HG02852 (cell line): Measurements from ENCODE around the gene UQCR10.

Experiments
- ATAC-seq: cut with Tn5 transposase; IDR thresholded peaks from one replicate; pipeline ENCODE4 v1.9.1; 2021; ENCODE audit warnings: mild to moderate bottlenecking, moderate library complexity; ENCODE audit not compliant: unreplicated experiment

The UQCR10 gene

DNA sequence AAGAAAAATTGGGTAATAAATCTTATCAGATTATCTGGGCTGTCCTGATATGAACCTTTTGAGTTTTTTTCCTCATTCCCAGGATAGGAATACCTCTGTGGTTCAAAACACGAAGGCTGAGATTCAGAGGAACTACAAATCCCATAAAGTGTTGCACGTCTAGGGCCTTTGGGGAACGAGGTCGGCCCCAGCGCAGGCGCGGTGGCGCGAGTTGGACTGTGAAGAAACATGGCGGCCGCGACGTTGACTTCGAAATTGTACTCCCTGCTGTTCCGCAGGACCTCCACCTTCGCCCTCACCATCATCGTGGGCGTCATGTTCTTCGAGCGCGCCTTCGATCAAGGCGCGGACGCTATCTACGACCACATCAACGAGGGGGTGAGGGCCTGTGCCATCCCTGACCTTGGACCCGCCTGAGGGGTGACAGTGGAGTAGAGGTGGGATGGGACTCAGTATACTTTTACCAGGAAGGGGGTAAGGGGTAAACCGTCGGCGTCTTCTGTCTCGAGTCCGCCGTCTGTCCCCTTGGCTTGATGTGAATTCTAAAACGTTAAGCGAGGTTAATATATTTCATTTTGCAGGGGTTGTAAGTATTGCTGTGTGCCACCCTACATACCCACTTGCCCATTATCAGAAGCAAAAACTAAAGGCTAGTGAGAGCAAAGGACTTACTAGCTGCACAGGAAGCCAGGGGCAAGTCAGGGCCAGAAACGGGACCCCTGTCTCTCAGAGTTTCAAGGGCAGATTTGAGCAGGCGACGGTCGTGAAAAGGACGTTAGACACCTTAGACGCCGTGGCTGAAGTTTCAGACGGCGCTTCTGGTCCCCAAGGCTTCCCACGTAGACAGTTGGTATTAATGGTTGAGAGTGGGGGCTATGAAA lies at the start of gene UQCR10:
TSS of gene UQCR10 (plus strand) at position 199 of the 881 bp plus-strand sequence. CDS start at position 229, 30 bp downstream.
- ATAC-seq = peak; percentile 71

DNA sequence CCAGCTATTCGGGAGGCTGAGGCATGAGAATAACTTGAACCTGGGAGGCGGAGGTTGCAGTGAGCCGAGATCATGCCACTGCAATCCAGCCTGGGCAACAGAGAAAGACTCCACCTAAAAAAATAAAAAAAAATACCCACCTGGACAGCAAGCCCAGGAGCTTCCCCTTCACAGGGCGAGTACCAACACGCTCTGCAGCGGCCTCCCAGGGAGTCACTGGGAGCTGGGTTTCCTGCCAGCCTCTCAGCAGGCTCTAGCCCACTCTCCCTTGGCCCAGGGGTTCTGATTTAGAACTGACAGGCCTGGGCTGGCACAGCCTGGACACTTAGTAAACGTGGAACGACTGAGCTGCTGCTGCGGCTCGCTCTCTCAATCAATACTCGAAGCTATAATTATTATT lies 49.4 kb upstream of the UQCR10 start:
- no peak for ATAC-seq

DNA sequence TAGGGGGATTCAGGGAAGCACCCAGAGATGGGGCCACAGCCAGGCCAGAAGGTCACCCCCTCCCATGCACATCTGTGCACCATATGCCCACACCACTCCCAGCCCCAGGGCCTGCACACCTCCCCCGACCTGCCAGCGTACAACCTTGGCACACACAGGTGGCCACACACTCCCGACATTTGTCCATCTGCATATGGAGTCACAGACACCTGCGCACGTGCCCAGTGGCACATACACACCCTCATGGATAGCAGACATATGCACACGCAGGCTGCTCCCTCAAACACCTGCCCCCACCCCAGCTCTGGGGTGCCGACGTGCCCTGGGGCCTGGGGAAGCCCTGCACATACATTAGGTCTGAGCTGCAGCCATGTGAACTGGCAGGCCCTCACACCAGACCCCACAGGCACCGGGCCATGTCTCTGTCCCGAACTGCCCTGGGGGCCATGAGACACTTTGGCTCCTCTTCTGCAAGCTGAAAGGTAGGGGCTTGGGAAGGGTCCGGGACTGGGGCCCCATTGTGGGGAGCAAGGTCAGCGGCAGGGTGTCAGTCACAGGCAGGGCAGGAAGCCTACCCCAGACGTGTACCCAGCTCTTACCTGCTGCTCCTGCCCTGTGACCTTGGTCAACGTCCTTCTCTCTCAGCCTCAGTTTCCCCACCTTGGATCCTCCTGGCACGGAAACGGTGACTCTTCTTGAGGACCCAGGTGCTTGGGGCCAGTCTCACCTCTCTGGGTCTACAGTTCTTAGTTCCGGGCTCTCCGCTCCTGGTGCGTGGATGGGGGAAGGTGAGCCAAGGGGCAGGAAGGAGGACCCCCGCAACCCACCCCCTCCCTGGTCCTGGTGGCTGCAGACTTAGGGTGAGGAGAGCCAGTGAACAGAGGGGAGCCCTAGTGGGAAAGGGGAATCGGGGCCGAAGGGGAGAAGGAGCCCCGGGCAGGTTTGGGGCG lies 47.9 kb upstream of the UQCR10 start:
- no peak for ATAC-seq

DNA sequence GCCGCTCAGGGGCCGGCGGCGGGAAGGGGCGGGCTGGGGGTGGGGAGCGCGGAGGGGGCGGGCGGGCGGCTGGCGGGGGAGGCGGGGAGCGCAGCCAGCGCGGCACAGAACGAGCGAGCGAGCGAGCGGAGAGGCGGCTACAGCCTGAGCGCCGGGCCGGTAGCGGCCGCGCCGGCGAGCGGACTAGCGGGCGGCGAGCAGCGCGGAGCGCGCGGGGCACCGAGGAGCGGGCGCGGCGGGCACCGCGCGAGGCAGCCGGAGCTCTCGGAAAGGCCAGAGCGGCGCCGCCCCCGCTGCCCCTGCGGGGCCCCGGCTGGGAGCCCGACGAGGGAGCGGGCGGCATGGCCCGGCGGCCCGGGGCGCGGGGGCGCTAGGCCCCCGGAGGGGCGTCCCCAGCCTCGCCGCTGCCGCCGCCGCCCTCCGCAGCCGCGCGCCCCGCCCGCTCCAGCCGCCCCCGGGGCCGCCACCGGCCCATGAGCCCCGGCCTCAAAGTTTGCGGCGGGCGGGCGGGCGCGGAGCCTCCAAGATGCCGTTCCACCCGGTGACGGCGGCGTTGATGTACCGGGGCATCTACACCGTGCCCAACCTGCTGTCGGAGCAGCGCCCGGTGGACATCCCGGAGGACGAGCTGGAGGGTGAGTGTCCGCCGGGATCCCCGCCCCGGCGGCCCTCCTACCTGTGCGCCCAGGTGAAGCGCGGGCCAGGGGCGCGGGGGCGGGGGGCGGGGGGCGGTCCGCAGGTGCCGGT lies 47.1 kb upstream of the UQCR10 start, which contains the start of gene CABP7:
TSS of gene CABP7 (plus strand) at position 105 of the 747 bp plus-strand sequence. CDS start at position 527, 422 bp downstream.
- ATAC-seq = no peak

DNA sequence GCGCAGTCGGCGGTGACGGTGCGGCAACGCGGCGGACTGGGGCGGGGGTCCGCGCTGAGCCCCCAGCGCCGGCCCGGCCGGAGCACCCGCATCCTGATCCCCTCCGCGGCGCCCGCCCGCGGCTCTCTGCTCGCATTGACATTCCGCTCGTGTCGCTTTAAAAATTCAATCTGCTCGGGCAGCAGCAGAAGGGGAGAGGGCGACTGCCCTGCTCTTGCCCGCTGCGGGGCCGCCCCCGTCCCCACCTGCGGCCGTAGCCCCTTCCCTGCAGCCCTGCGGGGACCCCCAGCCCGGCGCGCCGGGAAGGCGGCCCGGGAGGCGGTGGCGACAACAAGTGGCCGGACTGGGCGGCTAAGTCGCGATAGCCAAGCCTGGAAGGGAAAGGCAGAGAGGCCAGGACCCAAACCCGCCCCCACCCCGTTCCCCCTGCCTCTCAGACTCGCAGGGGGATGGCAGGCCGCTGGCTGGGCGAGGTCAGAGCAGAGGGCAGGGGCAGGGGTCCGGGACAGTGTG lies 46.3 kb upstream of the UQCR10 start:
- no peak for ATAC-seq

DNA sequence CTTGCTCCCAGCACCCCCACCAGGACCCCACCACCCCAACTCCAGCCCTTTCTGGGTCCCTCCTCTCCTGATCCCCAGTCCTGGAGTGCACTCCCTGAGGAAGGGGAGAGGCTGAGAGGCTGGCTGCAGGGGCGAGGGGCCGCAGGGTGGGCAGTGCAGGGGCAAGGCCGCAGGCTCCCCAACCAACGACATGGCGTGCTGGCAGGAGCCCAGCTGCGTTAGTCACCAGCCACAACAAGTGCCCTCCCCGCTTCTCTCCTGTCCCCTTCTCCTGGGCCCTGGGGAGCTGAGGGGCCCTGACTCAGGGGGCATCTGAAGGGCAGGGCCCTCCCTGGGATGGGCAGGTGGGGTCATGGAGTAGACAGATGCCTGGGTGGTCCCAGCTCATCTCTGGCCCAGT lies 45.0 kb upstream of the UQCR10 start:
- no peak for ATAC-seq

DNA sequence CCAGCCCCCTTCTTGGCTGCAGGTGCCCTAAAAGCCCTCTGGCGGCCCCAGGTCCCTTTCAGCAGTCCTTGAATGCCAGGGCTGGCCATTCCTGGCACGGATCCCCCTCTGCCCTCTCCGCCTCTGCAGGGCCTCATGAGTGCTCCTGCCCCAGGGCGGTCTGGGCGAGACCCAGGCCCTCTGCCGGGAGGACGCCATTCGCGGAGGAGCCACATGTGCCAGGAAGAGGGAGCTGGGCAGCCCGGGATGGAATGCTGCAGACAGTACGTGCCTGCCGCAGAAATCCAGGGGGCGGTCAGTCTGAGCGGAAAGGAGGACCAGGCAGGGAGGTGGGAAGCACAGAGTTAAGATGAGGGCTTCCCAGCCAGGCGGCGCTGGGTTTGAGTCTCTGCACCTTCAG lies 44.6 kb upstream of the UQCR10 start:
- no peak for ATAC-seq

DNA sequence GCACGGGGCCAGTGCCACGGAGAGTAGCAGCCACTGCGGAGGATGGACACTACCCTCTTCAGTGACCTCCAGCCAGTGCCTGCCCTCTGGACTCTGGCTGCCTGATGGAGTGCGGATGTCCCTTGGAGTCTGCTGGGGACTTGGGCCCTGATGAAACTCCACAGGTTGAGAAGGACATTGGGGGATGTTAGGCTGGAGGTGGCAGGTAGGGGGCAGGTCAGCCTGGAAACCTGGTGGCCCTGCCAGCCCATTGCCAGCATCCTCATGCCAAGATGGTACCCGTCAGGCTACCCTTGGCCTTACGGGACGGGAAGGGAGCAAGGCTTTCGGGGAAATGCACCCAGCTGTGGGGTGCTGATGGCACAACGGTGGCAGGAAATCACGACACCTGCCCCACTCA lies 43.4 kb upstream of the UQCR10 start:
- no peak for ATAC-seq

DNA sequence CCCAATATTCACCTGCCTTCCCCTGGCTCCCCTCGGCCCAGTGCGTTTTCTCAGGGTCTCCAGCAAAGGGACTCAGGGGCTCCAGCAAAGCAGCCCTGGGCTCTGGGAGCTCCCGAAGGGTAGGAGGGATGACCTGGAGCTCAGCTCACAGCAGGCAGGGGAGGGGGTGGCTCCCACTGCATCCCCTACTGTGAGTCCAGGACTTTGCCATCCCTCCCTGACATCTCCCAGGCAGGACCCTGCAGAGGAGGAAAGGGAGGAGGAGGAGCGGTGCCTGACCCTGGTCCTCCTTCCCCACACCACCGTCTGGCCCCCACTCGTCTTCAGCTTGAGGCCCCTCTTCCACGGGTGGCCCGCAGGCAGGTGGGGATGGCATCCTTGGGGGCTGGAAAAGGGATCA lies 42.3 kb upstream of the UQCR10 start:
- no peak for ATAC-seq

DNA sequence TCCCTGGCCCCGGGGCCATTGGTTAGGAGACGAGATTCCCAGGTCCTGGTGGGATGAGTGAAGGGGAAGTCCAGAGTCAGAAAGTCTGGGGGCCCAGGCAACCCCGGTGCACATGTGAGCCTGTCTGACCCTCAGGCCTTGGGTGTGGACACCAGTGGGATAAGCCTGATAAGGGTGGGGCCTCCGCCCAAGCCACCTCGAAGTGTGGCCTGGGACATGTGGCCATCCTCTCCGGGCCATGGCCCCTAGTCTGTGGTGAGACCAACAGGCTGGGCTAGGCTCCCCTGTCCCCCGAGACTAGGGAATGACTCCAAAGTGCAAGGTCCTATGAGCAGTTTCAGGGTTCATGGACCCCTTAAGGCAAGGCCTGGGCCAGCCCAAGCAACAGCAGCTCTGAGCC lies 41.1 kb upstream of the UQCR10 start:
- no peak for ATAC-seq

DNA sequence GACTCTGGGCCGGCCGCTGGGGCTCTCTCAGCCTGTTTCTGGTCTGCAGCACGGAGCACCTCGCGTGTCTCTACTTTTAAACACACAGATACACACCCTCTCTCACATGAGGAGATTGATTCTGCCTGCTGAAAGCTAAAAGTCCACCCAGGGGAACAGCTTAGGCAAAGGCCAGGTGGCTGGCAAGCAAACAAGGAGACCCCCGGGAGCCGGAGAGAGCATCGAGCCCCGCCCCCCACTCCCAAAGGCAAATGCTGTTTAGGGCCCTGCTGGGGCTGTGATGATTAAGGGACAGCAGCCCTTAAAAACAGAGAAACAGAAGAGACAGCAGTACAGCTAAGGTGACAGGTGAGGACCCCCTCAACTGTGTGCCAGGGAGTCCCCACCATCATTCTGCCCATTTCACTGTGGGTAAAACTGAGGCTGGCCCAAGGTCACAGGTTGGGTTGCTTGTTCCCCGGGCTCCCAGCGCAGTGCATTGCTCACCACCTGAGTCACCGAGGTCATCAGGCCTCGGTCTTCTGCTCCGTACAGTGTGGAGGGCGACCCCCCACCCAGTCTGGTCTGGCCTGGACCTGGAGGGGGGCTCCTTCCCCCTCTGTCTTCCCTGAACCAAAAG lies 40.5 kb upstream of the UQCR10 start:
- no peak for ATAC-seq

DNA sequence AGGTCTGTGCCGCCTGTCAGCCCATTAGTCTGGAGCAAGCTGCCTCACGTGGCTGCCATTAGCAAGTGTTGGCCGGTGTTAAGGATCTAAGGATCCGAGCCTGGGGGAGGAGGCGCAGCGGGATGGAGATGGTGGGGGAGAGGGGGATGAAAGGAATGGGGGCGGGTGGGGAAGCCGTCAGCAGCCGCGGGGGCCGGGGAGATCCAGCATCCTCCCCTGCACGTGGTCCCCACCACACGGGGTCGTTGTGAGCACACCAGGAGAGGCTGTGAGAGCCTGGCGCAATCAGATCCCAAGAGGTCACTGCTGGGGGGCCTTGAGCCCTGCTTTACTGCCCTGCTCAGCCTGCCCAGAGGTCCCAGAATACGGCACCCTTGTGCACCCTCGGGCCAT lies 40.0 kb upstream of the UQCR10 start:
- no peak for ATAC-seq

DNA sequence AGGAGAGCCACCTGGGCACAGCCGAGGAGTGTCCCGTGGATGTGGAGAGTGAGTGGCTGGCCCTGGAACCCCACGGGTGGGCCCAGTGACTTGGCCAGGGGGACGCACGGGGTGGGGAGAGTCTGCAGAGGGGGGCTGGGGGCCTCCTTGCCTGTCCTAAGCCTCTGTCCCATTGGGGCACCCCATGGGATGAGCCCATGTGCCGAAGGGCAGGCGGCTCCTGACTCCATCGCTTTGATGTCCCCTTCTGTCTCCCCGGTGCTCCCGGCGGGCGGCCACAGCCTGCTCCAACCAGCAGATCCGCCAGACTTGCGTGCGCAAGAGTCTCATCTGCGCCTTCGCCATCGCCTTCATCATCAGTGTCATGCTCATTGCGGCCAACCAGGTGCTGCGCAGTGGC lies 38.0 kb upstream of the UQCR10 start:
- no peak for ATAC-seq

DNA sequence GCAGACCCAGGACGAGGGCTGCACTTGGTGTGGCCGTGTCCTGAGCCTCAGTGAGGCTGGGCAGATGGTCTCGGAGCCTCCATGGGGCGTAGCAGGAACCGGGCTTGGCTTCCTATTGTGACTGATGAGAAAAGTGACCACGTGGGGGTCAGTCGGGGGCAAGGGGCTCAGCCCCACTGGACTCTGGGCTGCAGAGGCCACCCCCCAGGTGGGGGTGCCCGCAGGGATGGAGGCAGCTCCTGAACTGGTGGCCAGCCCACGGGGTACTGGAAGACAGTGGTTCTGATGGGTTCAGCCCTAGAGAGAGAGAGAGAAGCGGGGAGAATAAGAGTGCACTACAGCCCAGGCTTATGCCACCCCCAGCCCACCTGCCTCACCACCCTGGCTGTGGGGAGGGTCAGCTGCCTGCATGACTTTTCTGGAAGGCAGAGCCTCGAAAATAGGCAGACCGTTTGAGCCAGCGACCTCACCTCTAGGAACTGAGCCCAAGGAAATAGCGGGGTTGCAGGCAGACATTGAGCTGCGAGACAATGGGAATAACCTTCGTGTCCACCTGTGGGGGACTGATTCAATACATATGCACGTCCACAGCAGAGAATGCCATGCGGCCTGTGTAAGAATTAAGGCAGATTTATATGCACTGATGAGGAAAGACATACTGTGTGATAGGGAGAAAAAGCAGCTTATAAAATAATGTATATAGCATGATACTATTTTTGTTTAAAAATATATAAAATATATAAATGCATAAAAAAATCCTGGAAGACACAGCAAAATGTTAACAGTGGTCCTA lies 35.9 kb upstream of the UQCR10 start:
- ATAC-seq = no peak

DNA sequence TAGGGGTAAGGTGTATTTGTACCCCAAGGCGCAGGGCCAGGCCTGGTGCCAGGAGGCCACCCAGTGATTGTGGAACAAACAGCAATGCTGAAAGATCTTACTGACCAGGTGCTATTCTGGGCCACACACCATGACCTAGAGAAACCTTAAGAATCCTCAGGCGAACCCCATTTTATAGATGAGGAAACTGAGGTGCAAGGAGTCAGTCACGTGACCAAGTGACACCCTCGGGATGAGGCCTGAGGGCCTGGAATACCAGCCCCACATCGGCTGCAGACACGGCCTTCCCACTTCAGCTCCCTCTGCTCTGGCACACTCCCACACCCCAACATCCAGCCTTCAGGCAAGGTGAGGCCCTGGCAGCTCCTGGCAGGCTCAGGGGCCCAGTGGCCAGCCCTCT lies 34.3 kb upstream of the UQCR10 start:
- no peak for ATAC-seq

DNA sequence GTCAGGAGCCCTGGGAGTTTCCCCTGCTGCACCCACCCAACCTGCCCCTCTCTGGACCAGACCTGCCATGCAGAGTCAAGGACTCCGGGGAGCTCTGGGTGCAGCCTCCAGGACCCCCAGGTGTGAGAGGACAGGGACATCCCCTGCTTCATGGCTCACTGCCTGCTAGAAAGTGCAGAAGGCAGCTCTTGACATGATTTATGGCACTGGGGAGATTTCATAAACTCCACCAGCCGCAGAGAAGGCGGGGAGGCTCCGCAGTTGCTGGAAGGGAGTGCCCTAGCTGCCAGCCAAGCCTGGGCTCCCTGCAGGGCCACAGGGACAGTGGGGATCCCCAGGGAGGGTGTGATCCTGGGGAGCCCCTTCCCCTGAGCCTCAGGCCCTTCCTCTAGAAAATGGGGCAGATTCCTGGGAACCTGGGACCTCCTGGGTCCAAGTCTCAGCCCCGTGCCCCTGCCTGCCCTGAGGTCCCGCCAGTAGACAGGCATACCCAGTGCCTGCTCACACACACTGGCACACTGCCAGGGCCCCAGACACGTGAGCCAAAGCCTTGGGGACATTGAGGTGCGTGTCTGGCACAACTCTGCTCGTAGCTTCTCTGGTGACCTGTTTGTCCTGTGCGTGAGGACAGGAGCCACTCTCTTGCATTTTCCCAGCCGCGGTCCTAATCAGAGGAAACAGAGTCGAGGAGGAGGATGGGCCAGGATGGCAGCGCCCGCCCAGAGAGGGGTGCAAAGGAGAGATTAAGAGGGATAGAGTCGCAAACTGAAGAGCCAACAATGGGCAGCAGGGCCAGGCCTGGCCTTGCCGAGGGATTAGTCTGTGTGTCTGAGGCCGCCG lies 33.6 kb upstream of the UQCR10 start:
- no peak for ATAC-seq

DNA sequence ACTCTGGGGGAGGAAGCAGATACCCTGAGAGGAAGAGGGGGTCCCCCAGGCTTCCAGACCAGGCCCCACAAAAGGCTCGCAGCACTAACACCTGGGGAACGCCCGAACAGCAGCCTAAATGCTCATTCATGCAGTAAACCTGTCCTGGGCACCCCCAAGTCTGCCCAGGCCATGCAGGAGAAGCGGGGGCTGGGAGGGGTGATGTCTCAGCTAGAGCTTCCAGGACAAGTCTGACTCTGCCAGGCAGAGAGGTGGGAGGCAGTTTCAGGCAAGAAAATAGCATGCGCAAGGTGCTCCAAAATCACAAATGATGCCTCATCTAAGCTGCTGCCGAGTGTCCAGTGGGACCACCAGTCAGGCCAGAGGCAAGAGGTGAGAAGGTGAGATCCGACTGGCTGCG lies 32.8 kb upstream of the UQCR10 start:
- no peak for ATAC-seq

DNA sequence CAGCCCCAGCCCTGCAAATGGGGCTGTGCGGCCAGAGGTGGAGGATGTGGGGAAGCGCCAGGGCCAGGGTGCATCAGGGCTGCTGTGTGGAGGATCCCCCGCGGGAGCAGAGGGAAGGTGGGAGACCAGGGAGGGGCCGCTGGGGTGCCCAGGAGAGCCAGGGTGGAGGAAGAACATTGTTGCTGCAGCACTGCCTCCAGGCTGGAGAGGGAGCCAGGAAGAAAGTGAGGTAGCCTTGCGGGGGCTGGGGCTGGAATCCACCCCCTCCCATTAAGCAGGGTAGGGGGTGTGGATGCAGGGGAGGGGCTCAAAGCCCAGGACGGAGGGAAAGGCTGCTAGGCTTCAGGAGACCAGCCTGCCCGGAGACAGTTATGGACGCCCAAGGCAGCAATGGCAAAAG lies 32.3 kb upstream of the UQCR10 start:
- ATAC-seq = no peak

DNA sequence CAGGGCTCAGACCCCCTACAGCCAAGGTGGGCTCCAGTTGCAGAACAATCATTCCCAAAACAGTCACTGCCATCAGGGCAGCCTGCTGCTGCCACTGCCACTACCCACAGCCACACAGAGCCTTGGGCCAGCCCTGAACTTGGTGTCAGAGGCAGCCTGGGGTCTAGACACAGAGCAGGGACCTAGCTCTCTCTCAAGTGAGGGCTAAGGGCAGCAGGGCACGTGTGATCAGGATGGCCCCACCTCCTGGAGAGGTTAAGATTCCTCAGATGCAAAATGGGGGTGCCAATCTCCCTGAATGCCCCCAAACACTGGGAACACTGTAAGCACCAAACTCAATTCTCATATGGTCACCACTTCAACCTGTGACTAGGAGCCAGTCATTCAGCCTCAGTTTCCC lies 31.8 kb upstream of the UQCR10 start:
- no peak for ATAC-seq
